Fibroblast of villous mesenchyme (primary cell): ENCODE results near the gene ARMH2. TPM values are rescaled to one million over a fixed set of nuclear protein-coding genes. Genes with fewer than 3 reads are reported as not detected.
A peak's percentile ranks its signal among the peaks of the same experiment; 100 is the strongest.

ENCODE experiments used
- DNase-seq: peaks from one replicate; pipeline ENCODE4 v3.0.0-alpha.2; 2010; ENCODE audit warnings: low read depth
- H3K4me3 ChIP-seq: 2 replicates; pipeline ENCODE4 v1.5.1; 2011; ENCODE audit warnings: low read depth, mild to moderate bottlenecking, low read length
- CTCF ChIP-seq: IDR thresholded peaks from 2 replicates; pipeline ENCODE4 v1.5.1; 2012; ENCODE audit warnings: low read depth, mild to moderate bottlenecking, low read length; ENCODE audit not compliant: insufficient read depth
- total RNA-seq: library from RNA; depleted of rRNA; stranded (reverse); fragments of >200 nt; gene quantifications from 2 replicates; pipeline ENCODE4 v1.2.3, GENCODE V29; 2012

Gene ARMH2
- total RNA-seq, 1 donor, result not detected

GRCh38 chr6:24799541-24799915 lies 811 bp upstream of the ARMH2 start:
- no peak for DNase-seq
- no peak for TF ChIP-seq CTCF
- no peak overlapping the region for H3K4me3 ChIP-seq

GRCh38 chr6:24797596-24798216 lies 1.0 kb downstream of the ARMH2 start:
- DNase-seq, result no peak
- no peak for TF ChIP-seq CTCF
- H3K4me3 ChIP-seq, result no peak overlapping the region

GRCh38 chr6:24796616-24797290 lies 2.0 kb downstream of the ARMH2 start:
- no peak overlapping the region for H3K4me3 ChIP-seq
- DNase-seq, result no peak
- no peak for TF ChIP-seq CTCF

GRCh38 chr6:24795106-24795505 lies 3.6 kb downstream of the ARMH2 start:
- no peak overlapping the region for H3K4me3 ChIP-seq
- DNase-seq, result peak; percentile 23
- TF ChIP-seq CTCF, result no peak

GRCh38 chr6:24788031-24788665 lies 10.6 kb downstream of the ARMH2 start:
- TF ChIP-seq CTCF, result no peak
- peak; percentile 18 for DNase-seq
- H3K4me3 ChIP-seq, result no peak overlapping the region

GRCh38 chr6:24780206-24780605 lies 18.5 kb downstream of the ARMH2 start:
- no peak overlapping the region for H3K4me3 ChIP-seq
- no peak for TF ChIP-seq CTCF
- no peak for DNase-seq
